ENCODE results near the gene UBAP2L. TPM values are rescaled to one million over a fixed set of nuclear protein-coding genes. Genes with fewer than 3 reads are reported as not detected.

UBAP2L gene
- total RNA-seq, 1 experiment from 2014 or later, result 265 TPM

- H3K56ac ChIP-seq (ENCODE audit: insufficient read length, low read depth, low read length), result no peak overlapping the region
- no peak overlapping the region for H3K18ac ChIP-seq (ENCODE audit: insufficient read length, low read depth, low read length)
- no peak overlapping the region for H4K91ac ChIP-seq (ENCODE audit: insufficient read length, low read depth, low read length)
- no peak for DNase-seq
- no peaks in the 10 kb centered on the region for H3K27me3 ChIP-seq (ENCODE audit: insufficient read depth, low read length)
- no peak overlapping the region for H2AFZ ChIP-seq (ENCODE audit: low read length)
- H2BK120ac ChIP-seq (ENCODE audit: low read depth, low read length, poor library complexity, severe bottlenecking), result no peak overlapping the region
- H3K23me2 ChIP-seq (ENCODE audit: insufficient read length, low read depth, low read length, poor library complexity, severe bottlenecking), result no peaks in the 10 kb centered on the region
- Mint-ChIP-seq H3K27ac (peak overlapping the region in 1 of 3 experiments; percentile 76; a peak in 2 of 7 replicates), H3K4me1 (no peaks in the 10 kb centered on the region), H3K4me3 (no peak overlapping the region), H3K36me3 (ENCODE audit: insufficient read depth in 1 of 3, low read depth in 3 of 3) (peaks cover 37 to 88% (median 67%) of the 10 kb centered on the region in 3 experiments), H3K27me3 (ENCODE audit: low read depth) (no peaks in the 10 kb centered on the region), H3K9me3 (no peaks in the 10 kb centered on the region)
- H3K79me2 ChIP-seq (ENCODE audit: insufficient read depth, low read length), result no peaks in the 10 kb centered on the region
- no peak overlapping the region for H3K27ac ChIP-seq (ENCODE audit: insufficient read length, low read depth, low read length)
- H2BK12ac ChIP-seq (ENCODE audit: insufficient read length, low read depth, low read length), result no peak overlapping the region
- no peak overlapping the region for H2BK15ac ChIP-seq (ENCODE audit: low read depth, low read length)
- H3K9me3 ChIP-seq (ENCODE audit: control insufficient read depth, low read depth, low read length), result no peaks in the 10 kb centered on the region
- H3T11ph ChIP-seq (ENCODE audit: low read length), result no peak overlapping the region
- no peaks in the 10 kb centered on the region; the same call in 1 of the 2 replicates for H3K4me1 ChIP-seq (ENCODE audit: insufficient read depth, low read length)
- H3K4ac ChIP-seq (ENCODE audit: low read depth, low read length), result no peak overlapping the region
- H4K5ac ChIP-seq (ENCODE audit: insufficient read length, low read depth, low read length), result no peak overlapping the region
- no peak overlapping the region for H3K14ac ChIP-seq (ENCODE audit: insufficient read depth, low read length)
- no peak overlapping the region for H4K8ac ChIP-seq (replicated peaks; ENCODE audit: insufficient read length, low read depth, low read length)
- no peaks in the 10 kb centered on the region for H4K20me1 ChIP-seq (ENCODE audit: control insufficient read depth, insufficient read depth, insufficient read length)
- no peak overlapping the region for H2BK20ac ChIP-seq (ENCODE audit: low read depth, low read length, poor library complexity, severe bottlenecking)
- H3K9ac ChIP-seq (ENCODE audit: extremely low read depth, insufficient read length, low read length), result no peak overlapping the region
- no peak overlapping the region for H3K4me2 ChIP-seq (ENCODE audit: insufficient read depth, insufficient read length, low read length)
- no peak overlapping the region for H3K23ac ChIP-seq (ENCODE audit: insufficient read length, low read depth, low read length)
- no peak overlapping the region for H2AK5ac ChIP-seq (ENCODE audit: insufficient read length, low read length)
- H3K79me1 ChIP-seq (ENCODE audit: insufficient read depth, low read depth, low read length, poor library complexity, severe bottlenecking), result no peaks in the 10 kb centered on the region
- no CpG with 5 or more reads among the region's 6 CpGs for WGBS (ENCODE audit: extremely low coverage, insufficient read length, low lambda C conversion rate)
- TF ChIP-seq CTCF (conservative IDR thresholded peaks at IDR 0.05), result no peak
- no peak overlapping the region for H2BK5ac ChIP-seq (ENCODE audit: insufficient read length, low read length)
Measured at GRCh38 chr1:154263465-154264332, 42.9 kb downstream of the UBAP2L start.

All from H9 (cell line).